ENCODE results near the gene GSK3B. TPM values are rescaled to one million over a fixed set of nuclear protein-coding genes. Genes with fewer than 3 reads are reported as not detected.

Gene GSK3B
- total RNA-seq, 4 donors from 2014 or later: 35.0 to 53.2 (median 44.0) TPM

DNA sequence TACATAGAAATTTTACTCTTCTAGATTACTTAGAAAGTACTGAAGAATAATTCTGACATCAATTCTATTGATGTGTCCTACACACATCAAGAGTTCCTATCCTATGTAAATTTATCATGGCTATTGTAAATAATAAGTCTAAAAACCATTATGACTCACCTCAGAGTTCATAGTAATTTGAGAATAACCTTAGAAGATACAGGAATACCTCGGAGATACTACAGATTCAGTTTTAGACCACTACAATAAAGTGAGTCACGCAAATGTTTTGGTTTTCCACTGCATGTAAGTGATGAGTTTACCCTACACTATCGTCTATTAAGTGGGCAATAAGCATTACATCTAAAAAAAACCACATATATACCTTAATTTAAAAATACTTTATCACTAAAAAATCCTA lies 237.6 kb downstream of the GSK3B start:
- H3K36me3 ChIP-seq: no peaks in the 10 kb centered on the region
- intact Hi-C loops (cut with DNase I): no loop called here
- H3K27ac ChIP-seq: no peak overlapping the region
- WGBS, 2 donors: 98 to 99% methylated on average over 3 of the region's 3 CpGs
- no peak for DNase-seq
- no peaks in the 10 kb centered on the region for H3K27me3 ChIP-seq
- TF ChIP-seq, protein P1, sequence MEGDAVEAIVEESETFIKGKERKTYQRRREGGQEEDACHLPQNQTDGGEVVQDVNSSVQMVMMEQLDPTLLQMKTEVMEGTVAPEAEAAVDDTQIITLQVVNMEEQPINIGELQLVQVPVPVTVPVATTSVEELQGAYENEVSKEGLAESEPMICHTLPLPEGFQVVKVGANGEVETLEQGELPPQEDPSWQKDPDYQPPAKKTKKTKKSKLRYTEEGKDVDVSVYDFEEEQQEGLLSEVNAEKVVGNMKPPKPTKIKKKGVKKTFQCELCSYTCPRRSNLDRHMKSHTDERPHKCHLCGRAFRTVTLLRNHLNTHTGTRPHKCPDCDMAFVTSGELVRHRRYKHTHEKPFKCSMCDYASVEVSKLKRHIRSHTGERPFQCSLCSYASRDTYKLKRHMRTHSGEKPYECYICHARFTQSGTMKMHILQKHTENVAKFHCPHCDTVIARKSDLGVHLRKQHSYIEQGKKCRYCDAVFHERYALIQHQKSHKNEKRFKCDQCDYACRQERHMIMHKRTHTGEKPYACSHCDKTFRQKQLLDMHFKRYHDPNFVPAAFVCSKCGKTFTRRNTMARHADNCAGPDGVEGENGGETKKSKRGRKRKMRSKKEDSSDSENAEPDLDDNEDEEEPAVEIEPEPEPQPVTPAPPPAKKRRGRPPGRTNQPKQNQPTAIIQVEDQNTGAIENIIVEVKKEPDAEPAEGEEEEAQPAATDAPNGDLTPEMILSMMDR (IDR thresholded peaks at IDR 0.05): no peak
- no peaks in the 10 kb centered on the region for H3K4me1 ChIP-seq
- H3K9me3 ChIP-seq: no peaks in the 10 kb centered on the region
- H3K4me3 ChIP-seq (replicated peaks in 1 of 3): no peak overlapping the region

DNA sequence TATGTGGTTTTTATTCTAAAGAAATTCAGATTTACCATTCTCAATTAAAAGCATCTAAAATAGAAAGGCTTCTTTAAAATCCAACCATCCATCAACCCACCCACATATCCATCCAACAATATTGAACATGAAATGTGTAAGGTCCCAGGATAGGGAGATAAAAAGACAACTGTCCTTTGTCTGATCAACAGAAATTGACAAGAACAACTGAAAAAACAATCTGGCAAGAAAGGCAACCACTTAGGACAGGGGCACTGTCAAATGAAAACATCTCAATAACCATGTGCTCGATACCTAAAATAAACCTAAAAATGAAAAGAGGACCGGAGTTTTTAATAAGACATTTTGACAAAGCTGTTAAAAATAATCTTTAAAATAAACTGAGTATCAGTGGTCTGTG lies 245.1 kb downstream of the GSK3B start:
- Histone ChIP-seq H3K9me3 (no peaks in the 10 kb centered on the region), H3K4me3 (replicated peaks in 1 of 3) (no peak overlapping the region), H3K27me3 (no peaks in the 10 kb centered on the region), H3K4me1 (no peaks in the 10 kb centered on the region), H3K27ac (no peak overlapping the region), H3K36me3 (no peaks in the 10 kb centered on the region)
- WGBS, 2 donors: 66 to 70% methylated on average over 2 of the region's 2 CpGs
- no peak for DNase-seq
- intact Hi-C loops (cut with DNase I): no loop called here
- no peak for TF ChIP-seq POLR2A (IDR thresholded peaks at IDR 0.05)
- TF ChIP-seq, protein P1 (IDR thresholded peaks at IDR 0.05): no peak

DNA sequence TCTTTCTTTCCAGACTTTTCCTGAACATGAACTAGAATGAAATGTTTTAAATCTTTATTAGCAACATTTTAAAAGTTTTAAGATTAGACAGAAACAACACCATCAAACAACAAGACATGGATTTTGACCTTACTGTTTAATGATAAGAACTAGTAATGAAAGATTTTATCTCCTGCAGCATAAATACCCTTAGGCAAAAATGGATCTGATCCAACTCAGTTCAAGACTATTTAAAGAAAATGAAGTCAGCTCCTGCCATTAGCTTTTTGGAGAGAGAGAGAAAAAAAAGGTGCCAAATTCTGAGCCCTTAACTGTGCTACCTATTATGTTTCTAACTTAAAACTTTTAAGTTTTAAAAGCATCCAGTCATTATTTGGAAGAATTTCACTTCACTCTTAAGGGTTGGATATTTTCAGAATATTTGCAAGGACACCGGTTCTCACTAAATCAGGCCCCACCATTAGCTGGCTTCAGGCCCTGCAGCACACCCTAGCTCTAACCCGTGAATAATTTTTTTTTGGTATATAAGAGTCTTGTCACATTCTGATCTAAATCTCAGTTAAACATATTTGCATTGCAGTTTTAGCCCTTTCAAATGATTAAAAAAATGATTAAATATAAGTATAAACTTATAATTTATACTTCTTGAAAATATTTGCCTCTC lies 252.3 kb downstream of the GSK3B start:
- no peak for DNase-seq
- no peaks in the 10 kb centered on the region for H3K27me3 ChIP-seq
- no peaks in the 10 kb centered on the region for H3K9me3 ChIP-seq
- H3K36me3 ChIP-seq: peaks cover 0 to 3% of the 10 kb centered on the region in 2 donors
- no peak for TF ChIP-seq POLR2A (IDR thresholded peaks at IDR 0.05)
- TF ChIP-seq, protein P1 (IDR thresholded peaks at IDR 0.05): no peak
- H3K4me1 ChIP-seq: no peaks in the 10 kb centered on the region
- WGBS, 2 donors: 78 to 79% methylated on average over 2 of the region's 2 CpGs
- no peak overlapping the region for H3K27ac ChIP-seq
- intact Hi-C loops (cut with DNase I): no loop called here
- H3K4me3 ChIP-seq (replicated peaks in 1 of 3): no peak overlapping the region

DNA sequence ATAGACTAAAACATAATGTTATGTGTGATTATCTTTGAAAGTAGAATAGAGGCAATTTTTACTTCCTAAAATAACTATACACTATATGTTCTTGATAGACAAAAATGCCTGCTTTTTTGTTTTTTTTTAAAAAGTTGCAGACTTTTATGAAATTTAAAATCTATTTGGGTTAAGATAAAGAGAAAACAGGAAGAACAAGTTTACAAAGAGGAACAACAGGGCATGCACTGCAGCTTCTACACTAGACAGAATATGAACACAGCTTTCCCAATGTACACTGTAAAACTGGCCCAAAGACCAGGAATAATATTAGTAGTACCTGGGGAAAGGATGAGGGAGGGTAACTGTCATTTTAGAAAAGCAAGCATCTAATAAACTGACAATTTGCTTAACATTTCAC lies 258.7 kb downstream of the GSK3B start:
- Histone ChIP-seq H3K9me3 (no peaks in the 10 kb centered on the region), H3K27me3 (no peaks in the 10 kb centered on the region), H3K27ac (no peak overlapping the region), H3K4me3 (replicated peaks in 1 of 3) (no peak overlapping the region), H3K36me3 (peaks cover 0 to 3% of the 10 kb centered on the region in 2 donors), H3K4me1 (no peaks in the 10 kb centered on the region)
- DNase-seq: no peak
- TF ChIP-seq POLR2A (IDR thresholded peaks at IDR 0.05): no peak
- intact Hi-C loops (cut with DNase I): no loop called here

DNA sequence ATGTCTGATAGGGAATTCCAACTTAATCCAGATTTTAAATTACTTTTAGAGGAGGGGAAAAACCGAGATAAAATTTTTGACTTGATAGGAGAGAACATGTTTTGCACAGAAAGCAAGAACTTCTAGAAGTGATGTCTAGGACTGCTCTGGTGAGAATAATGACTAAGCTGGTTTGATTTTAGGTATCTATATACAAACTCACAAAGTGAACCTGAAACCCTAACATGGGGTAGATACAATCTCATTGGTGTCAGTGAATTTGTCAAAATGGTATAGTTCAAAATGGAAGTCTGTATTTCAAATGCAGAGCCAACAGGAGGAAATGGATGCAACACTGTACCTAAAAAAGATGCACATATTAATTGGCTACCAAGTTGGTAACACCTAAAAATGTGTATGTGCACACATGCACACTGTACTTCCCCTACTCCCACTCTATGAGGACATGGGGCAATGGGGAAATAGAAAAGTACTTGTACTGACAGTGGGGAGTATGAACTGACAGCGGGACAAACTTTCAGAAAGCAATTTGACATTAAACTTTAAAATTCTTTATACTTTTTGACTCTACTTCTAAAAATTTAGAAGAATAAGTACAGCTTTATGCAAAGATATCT lies 259.4 kb downstream of the GSK3B start:
- no peaks in the 10 kb centered on the region for H3K9me3 ChIP-seq
- H3K36me3 ChIP-seq: peaks cover 0 to 3% of the 10 kb centered on the region in 2 donors
- TF ChIP-seq, protein P1 (IDR thresholded peaks at IDR 0.05): no peak
- no peak for TF ChIP-seq POLR2A (IDR thresholded peaks at IDR 0.05)
- WGBS, 2 donors: 93% methylated on average over 2 of the region's 2 CpGs
- no peak overlapping the region for H3K4me3 ChIP-seq (replicated peaks in 1 of 3)
- H3K27me3 ChIP-seq: no peaks in the 10 kb centered on the region
- no peak for DNase-seq
- H3K4me1 ChIP-seq: no peaks in the 10 kb centered on the region
- intact Hi-C loops (cut with DNase I): no loop called here
- no peak overlapping the region for H3K27ac ChIP-seq

Measured in thyroid gland (tissue), 4 donors.